Endometrial microvascular endothelial cells (primary cell): Measurements from ENCODE around the gene KIF19. TPM values are rescaled to one million over a fixed set of nuclear protein-coding genes. Genes with fewer than 3 reads are reported as not detected.

Source experiments
- in situ Hi-C: cut with HindIII; loops from 2 replicates; pipeline ENCODE4 v1.10.0; 2017; ENCODE audit warnings: low sequenced_read_pairs, low pct_unique_long_range_greater_than_20kb; ENCODE audit errors: inconsistent ontology term
- total RNA-seq: library from RNA; depleted of rRNA; stranded (reverse); fragments of >200 nt; gene quantifications from one replicate; pipeline ENCODE4 v1.2.3, GENCODE V29; 2015; ENCODE audit errors: inconsistent ontology term

KIF19 gene
- total RNA-seq, 1 donor from 2014 or later: 0.09 TPM

DNA sequence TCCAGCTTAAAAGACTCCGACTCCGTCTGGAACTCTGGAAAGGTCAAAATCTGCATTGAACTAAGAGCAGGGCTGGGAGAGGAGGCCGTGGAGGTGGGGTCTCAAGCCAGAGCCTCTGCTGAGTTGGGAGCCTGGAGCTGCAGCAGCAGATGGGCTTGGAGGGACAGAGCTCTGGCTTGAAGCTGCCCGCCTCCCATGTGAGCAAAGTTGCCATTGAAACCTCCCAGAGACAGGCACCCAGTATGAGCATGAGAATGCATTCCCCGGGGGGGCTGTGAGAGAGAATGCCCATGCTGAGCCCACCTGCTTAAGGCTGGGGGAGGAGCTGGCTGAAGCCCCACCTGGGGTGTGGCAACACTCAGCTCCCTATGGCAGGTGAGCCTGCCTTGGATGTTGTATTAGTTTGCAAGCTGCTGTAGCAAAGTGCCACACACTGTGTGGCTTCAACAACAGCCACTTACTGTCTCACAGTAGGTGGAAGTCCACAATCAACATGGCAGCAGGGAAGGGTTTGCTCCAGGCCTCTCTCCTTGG lies 9.6 kb downstream of the KIF19 start:
- in situ Hi-C loops: no loop called here

DNA sequence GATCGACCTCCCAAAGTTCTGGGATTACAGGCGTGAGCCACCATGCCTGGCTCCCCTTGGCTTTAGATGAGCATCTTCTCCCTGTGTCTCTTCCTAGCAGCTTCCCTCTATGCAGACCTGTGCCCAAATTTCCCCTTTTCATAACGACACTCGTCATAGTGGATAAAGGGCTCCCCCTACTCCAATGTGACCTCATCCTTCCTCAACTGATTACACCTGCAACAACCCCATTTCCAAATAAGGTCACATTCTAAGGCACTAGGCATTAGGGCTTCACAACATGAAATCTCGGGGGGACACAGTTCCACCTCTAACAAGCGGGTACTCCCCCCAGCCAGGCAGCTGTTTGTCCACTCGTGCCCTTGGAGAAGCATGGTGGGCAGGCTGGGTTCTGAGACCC lies 10.3 kb downstream of the KIF19 start:
- in situ Hi-C loops: no loop called here

GRCh38 chr17:74337834-74338500 lies 11.9 kb downstream of the KIF19 start:
- in situ Hi-C loops: no loop called here

DNA sequence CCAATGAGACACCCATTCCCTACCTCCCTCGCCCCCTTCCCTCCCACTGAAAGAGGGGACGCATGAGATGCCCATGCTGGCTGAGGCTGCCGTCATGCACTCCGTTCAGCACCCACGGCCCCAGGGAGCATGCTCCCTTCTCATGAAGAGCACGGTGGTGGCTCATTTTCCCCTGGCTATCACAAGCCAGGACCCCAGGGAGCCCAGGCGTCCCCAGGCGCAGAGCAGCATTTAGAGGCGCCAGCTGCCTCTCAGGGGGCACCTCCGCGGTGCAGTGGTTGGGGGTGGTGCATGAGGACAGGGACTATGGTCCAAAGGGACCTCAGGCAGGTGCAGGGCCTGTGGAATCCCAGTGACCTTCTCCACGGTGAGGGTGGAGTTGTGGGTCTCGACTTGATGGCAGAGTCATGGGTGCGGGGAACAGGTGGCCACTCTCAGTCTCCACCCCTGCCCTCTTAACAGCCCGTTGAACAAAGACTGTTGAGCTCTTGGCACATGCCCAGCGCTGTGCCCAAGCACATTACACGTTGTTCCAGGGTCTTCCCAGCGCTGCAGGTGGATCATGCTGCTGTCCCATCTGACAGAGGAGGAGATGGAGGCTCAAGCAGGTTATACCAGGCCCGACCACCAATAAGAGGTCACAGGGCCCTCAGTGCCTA lies 13.6 kb downstream of the KIF19 start:
- in situ Hi-C loops: no loop called here

GRCh38 chr17:74340470-74341023 lies 14.5 kb downstream of the KIF19 start:
- in situ Hi-C loops: no loop called here

DNA sequence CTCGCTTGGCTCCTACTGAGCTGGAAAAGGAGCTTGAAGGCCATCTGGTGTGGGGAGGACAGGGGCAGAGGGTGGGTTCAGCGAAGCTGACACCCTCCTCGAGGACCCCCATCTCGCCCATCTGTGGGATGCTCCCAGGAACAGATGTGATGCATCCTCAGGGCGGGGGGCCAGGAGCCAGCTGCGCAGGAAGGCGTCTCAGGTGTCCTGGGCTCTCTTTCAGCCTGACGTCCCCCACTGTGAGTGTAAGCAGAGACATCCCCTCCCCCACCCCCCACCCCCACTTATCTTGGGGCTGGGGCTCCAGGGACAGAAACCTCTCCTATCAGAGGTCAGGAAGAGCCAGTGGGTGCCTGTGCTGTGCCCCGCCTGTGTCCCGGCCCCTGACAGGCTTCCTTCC lies 16.2 kb downstream of the KIF19 start:
- in situ Hi-C loops: no loop called here

GRCh38 chr17:74343121-74343520 lies 17.1 kb downstream of the KIF19 start:
- in situ Hi-C loops: no loop called here

DNA sequence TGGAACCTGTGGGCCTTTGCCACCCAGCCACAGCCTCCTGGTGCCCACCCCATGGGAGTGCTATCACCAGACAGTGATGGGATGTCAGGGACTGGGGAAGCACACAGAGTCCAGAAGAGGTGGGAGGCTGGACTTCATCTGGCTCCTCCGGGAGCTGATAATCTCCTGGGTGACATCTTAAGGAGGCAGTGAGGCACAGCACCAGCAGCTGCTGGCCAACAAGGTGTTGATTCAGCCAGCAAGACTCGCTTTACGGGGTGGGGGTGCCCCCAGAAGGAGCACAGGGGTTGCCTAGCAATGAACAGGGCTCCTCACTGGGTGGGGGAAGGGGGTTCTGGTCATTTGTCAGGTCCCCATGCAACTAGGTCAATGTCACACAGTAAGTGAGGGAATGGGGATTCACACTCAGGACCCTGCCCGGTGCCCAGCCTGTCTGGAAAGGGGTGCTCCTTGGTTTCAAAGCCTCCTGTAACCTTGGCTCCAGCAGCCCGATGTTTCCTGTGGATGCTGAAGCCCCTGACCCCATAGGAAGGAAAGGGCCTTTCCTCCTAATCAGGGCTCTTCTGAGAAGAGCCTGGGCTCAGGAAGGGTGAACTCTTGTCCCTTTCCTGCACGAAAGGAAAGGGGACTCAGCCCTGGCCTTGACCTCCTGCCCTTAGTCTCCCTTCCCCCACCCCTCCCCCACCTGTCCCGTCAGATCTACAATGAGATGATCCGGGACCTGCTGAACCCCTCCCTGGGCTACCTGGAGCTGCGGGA lies 17.7 kb downstream of the KIF19 start:
- in situ Hi-C loops: no loop called here

DNA sequence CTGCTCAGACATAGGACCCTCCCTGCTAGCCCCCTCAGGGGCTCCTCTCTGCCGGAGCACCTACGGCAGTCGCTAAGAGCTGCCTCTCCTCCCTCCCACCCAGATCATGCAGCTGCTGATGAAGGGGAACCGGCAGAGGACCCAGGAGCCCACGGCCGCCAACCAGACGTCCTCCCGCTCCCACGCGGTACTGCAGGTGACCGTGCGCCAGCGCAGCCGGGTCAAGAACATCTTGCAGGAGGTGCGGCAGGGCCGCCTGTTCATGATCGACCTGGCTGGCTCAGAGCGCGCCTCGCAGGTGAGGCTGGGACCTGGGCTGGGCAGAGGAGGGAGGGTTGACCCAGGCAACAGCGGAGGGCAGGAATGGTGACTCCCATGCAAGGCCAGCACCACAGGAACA lies 18.6 kb downstream of the KIF19 start:
- in situ Hi-C loops: no loop called here

DNA sequence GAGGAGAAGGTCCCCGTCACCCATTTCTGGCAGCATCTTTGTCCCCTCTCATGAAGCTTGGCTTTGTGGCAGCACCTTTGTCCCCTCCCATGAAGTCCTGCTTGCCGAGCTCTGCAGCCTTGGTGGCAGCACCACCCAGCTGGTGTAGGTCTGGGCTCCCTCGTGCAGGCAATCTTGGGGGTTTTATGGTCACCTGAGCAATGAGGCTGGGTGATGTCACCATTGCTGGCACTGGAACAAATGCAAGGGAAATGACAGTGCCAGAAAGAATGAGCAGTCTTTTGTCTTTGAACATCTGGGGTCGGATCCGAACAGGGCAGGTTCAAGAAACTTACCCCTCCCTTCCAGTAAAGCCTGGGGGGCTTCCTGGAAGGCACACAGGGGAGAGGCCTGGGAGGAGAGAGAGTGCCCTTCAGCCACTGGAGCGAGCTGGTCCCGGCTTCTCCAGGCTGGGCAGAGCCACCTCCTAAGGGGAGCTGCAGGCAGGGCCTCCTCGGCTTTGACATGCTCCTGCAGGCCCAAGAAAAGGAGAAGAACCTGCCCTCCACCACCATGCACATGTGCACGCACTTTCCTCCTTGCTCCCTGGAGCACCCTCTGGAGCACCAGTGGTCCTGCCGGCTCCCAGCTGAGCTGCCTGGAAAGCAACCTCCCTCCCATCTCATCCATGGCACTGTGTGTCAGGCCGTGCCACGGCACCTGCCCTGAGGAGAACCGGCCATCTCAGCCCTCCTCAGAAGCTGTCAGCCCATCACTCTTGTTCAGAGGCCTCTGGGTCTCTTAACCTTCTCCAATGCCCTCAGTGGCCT lies 19.6 kb downstream of the KIF19 start:
- in situ Hi-C loops: no loop called here

- in situ Hi-C loops: no loop called here
Observed at GRCh38 chr17:74347646-74348045, 21.6 kb downstream of the KIF19 start.

- in situ Hi-C loops: no loop called here
Observed at GRCh38 chr17:74349120-74349519, 23.1 kb downstream of the KIF19 start.

DNA sequence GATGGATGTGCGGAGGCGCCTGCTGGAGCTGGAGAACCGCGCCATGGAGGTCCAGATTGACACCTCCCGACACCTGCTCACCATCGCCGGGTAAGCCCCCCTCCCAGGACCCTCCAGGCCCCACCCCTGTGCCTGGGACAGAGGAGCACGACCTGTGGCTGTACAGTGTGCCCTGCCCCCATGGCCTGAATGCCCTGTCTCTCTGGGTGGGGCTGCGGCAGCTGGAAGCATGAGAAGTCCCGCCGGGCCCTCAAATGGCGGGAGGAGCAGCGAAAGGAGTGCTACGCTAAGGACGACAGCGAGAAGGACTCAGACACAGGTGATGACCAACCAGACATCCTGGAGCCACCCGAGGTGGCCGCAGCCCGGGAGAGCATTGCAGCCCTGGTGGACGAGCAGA lies 24.5 kb downstream of the KIF19 start:
- in situ Hi-C loops: no loop called here

GRCh38 chr17:74351552-74352210 lies 25.7 kb downstream of the KIF19 start:
- in situ Hi-C loops: no loop called here

DNA sequence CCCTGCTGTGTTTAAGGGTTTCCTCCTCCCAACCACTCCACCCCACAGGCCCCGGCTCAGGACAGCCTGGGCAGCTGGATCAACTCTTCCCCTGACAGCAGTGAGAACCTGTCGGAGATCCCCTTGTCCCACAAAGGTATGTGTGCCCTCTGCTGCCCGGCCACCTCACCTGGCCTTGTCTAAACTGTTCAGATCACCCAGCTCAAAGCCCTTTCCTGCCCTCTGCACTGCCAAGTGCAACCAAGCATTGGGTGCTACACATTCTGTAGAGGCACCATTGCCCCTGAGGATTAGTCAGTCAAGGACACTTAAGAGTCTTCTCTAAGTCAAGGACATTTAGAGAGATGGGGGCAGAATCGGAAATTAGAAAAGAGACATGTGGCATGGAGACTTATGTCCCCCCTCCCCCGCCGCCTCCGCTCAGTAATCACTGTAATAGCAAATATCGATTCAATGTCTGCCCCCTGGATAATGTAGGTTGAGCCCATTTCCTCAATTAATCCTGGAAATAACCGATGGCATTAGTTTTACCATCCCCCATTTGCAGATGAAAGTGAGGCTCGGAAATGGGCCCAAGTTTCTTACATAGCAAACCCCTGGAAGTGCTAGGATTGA lies 27.5 kb downstream of the KIF19 start:
- in situ Hi-C loops: no loop called here

DNA sequence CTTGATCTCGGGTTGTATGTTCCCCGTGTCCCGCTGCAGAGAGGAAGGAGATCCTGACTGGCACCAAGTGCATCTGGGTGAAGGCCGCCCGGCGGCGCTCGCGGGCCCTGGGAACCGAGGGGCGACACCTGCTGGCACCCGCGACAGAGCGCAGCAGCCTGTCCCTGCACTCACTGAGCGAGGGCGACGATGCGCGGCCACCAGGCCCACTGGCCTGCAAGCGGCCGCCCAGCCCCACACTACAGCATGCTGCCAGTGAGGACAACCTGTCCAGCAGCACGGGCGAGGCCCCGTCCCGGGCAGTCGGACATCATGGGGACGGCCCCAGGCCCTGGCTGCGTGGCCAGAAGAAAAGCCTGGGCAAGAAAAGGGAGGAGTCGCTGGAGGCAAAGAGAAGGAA lies 28.1 kb downstream of the KIF19 start:
- in situ Hi-C loops: no loop called here

DNA sequence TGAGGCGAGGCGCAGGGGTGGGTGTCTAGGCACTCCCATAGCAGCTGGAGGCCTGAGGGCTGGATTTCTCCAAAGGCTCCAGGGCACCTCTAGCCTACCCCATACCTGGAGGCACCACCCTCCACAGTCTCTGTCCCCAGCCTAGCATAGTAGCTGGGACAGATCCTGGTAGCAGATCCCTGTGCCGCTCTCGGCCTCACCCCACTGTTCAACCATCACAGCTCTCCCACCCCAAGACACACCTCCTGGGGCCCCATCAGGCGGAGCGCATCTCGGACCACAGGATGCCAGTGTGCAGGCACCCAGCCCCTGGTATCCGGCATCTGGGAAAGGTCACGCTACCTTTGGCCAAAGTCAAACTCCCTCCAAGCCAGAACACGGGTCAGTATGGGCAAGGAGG lies 28.5 kb downstream of the KIF19 start:
- in situ Hi-C loops: no loop called here

GRCh38 chr17:74355065-74355464 lies 29.0 kb downstream of the KIF19 start:
- in situ Hi-C loops: no loop called here
